ENCODE measurements around the gene DUXB. TPM values are rescaled to one million over a fixed set of nuclear protein-coding genes. Genes with fewer than 3 reads are reported as not detected.

The DUXB gene
- total and polyA plus RNA-seq, 4 donors: not detected

DNA sequence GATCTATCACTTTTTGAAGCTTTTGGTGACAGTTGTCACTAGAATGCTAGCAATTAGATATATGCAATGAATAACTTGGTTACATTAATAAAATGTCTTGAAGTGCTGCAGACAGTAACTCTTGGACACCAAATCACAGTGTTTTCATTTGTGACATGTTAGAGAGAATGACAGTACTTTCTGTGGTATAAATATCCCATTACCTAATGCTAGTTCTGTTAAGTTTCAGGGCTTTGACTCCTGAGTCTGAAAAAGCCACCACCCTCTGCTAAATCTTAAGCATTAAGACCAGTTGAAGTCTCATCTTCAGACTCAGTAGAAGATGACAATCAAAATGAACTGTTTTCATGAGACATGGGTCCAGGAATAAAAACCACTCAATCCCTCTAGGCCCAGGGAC, 13.9 kb downstream of the DUXB start:
- Histone ChIP-seq H3K27me3 (ENCODE audit: control insufficient read depth in 1 of 2, insufficient read depth in 2 of 2, low read length in 1 of 2) (no peaks in the 10 kb centered on the region), H3K27ac (ENCODE audit: low read depth in 1 of 2, low read length in 2 of 2) (no peak overlapping the region), H3K4me1 (ENCODE audit: control insufficient read depth in 1 of 2, insufficient read depth in 2 of 2, low read length in 2 of 2) (no peaks in the 10 kb centered on the region), H3K9me3 (ENCODE audit: control insufficient read depth, low read length) (no peaks in the 10 kb centered on the region), H3K4me3 (ENCODE audit: low read length in 2 of 2) (no peak overlapping the region), H3K36me3 (ENCODE audit: control insufficient read depth in 1 of 2, insufficient read depth in 2 of 2, low read length in 1 of 2) (peaks cover 0 to 3% of the 10 kb centered on the region in 2 donors)
- ATAC-seq (ENCODE audit: low FRiP score) (no peak), DNase-seq (no peak)
- intact Hi-C loops (cut with DNase I): no loop called here

DNA sequence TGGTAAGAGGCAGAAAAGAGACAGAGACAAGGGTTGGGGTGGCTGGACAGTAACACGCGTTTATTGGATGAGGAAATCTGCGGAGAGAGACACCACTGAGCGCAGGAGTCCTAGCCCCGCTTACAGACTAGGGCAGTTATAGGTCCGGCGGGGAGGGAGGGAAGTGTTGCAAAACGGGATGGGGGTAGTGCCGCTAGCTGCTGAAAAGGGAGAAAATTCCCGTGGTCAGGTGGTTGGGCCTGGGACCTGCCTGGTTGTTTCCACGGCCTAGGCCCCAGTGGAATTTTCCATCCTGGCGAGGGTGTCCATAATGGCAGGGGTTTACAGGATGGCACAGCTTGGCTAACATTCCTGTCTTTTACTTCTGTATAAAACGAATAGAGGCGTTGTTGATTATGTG, 19.0 kb downstream of the DUXB start:
- WGBS, 2 donors: 87 to 89% methylated on average over 14 of the region's 14 CpGs
- Histone ChIP-seq H3K27ac (ENCODE audit: low read depth in 1 of 2, low read length in 2 of 2) (no peak overlapping the region), H3K27me3 (ENCODE audit: control insufficient read depth in 1 of 2, insufficient read depth in 2 of 2, low read length in 1 of 2) (no peaks in the 10 kb centered on the region), H3K4me1 (ENCODE audit: control insufficient read depth in 1 of 2, insufficient read depth in 2 of 2, low read length in 2 of 2) (no peaks in the 10 kb centered on the region), H3K9me3 (ENCODE audit: control insufficient read depth, low read length) (no peaks in the 10 kb centered on the region), H3K36me3 (ENCODE audit: control insufficient read depth in 1 of 2, insufficient read depth in 2 of 2, low read length in 1 of 2) (no peaks in the 10 kb centered on the region), H3K4me3 (ENCODE audit: low read length in 2 of 2) (no peak overlapping the region)
- intact Hi-C loops (cut with DNase I): no loop called here
- DNase-seq (no peak), ATAC-seq (ENCODE audit: low FRiP score) (no peak)

DNA sequence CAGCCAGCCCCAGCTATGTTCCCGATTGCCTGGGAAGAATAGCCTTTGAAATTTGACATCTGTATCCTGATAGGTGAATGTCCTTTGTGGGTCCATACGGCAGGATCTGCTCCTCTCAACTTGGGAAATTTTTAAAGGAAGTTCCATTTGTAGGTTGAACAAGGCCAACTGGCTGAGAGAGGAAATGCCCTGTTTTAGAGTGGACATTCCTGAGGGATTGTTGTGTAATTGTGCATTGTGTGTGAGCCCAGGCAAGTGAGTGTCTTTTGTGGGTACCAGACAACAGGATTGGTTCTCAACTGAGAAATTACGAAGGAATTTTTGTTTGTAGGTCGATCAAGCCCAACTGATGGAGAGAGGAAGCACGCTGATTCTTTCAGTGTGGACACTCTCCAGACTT, 21.9 kb downstream of the DUXB start:
- intact Hi-C loops (cut with DNase I): no loop called here

DNA sequence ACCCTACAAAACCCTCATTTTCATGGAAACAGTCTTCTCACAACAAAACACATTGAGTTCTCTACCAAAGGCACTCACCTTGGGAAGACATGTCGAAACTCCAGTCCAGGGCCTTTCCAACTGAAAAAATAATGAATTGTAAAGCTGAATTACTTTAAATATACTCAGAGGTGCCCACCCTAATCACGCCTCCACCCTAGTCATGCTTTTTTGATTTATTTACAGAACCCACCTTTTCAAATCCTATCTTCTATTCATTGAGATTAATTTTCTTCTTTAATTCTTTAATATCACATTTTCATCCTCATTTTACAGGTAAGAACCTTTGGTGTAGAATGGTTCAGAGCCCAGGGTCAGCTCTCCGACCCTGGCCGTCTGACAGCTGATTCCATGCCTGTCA, 24.4 kb downstream of the DUXB start, which contains the start of gene CPHXL2:
CPHXL2 (minus strand) TSS at position 101 of the 400 bp plus-strand sequence; CDS start at position 91, 10 bp downstream.
- Histone ChIP-seq H3K4me1 (ENCODE audit: control insufficient read depth in 1 of 2, insufficient read depth in 2 of 2, low read length in 2 of 2) (no peaks in the 10 kb centered on the region), H3K9me3 (ENCODE audit: control insufficient read depth, low read length) (no peaks in the 10 kb centered on the region), H3K27ac (ENCODE audit: low read depth in 1 of 2, low read length in 2 of 2) (no peak within 1 kb of the TSS), H3K27me3 (ENCODE audit: control insufficient read depth in 1 of 2, insufficient read depth in 2 of 2, low read length in 1 of 2) (no peaks in the 10 kb centered on the region), H3K36me3 (ENCODE audit: control insufficient read depth in 1 of 2, insufficient read depth in 2 of 2, low read length in 1 of 2) (no peaks in the 10 kb centered on the region), H3K4me3 (ENCODE audit: low read length in 2 of 2) (no peak within 1 kb of the TSS)
- intact Hi-C loops (cut with DNase I): no loop called here
- ATAC-seq (ENCODE audit: low FRiP score): no peak
- WGBS, 2 donors: 88 to 91% methylated on average over 4 of the region's 4 CpGs
- no peak for DNase-seq

More for the DNA sequence above, 21.9 kb downstream of the DUXB start:
- no peak for ATAC-seq (ENCODE audit: low FRiP score)
- H3K4me3 ChIP-seq (ENCODE audit: low read length in 2 of 2): no peak overlapping the region
- H3K36me3 ChIP-seq (ENCODE audit: control insufficient read depth in 1 of 2, insufficient read depth in 2 of 2, low read length in 1 of 2): no peaks in the 10 kb centered on the region
- no peak overlapping the region for H3K27ac ChIP-seq (ENCODE audit: low read depth in 1 of 2, low read length in 2 of 2)
- WGBS, 2 donors: 87 to 89% methylated on average over 5 of the region's 5 CpGs
- DNase-seq: no peak
- no peaks in the 10 kb centered on the region for H3K27me3 ChIP-seq (ENCODE audit: control insufficient read depth in 1 of 2, insufficient read depth in 2 of 2, low read length in 1 of 2)
- no peaks in the 10 kb centered on the region for H3K4me1 ChIP-seq (ENCODE audit: control insufficient read depth in 1 of 2, insufficient read depth in 2 of 2, low read length in 2 of 2)
- no peaks in the 10 kb centered on the region for H3K9me3 ChIP-seq (ENCODE audit: control insufficient read depth, low read length)

DNA sequence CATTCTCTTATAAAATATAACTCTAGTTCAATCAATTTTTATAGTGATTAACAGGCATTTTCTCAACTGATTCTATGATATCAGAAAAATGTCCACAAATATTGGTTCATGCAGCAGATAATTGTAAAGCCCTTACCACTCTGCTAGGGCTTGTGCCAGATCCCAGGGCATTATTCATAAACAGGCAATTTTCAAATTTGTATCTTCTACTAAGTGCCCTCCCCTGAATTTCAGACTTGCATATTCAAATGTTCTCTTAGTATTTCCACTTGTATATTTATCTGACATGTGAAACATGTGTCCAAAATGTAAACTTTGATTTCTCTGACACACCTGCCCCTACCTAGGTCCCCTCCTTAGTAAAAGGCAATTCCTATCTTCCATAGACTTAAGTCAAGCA, 33.8 kb downstream of the DUXB start:
- intact Hi-C loops (cut with DNase I): no loop called here
- Histone ChIP-seq H3K27me3 (ENCODE audit: control insufficient read depth in 1 of 2, insufficient read depth in 2 of 2, low read length in 1 of 2) (no peaks in the 10 kb centered on the region), H3K36me3 (ENCODE audit: control insufficient read depth in 1 of 2, insufficient read depth in 2 of 2, low read length in 1 of 2) (peaks cover 0 to 3% of the 10 kb centered on the region in 2 donors), H3K4me3 (ENCODE audit: low read length in 2 of 2) (no peak overlapping the region), H3K4me1 (ENCODE audit: control insufficient read depth in 1 of 2, insufficient read depth in 2 of 2, low read length in 2 of 2) (no peaks in the 10 kb centered on the region), H3K9me3 (ENCODE audit: control insufficient read depth, low read length) (no peaks in the 10 kb centered on the region), H3K27ac (ENCODE audit: low read depth in 1 of 2, low read length in 2 of 2) (no peak overlapping the region)
- ATAC-seq (ENCODE audit: low FRiP score) (no peak), DNase-seq (no peak)

DNA sequence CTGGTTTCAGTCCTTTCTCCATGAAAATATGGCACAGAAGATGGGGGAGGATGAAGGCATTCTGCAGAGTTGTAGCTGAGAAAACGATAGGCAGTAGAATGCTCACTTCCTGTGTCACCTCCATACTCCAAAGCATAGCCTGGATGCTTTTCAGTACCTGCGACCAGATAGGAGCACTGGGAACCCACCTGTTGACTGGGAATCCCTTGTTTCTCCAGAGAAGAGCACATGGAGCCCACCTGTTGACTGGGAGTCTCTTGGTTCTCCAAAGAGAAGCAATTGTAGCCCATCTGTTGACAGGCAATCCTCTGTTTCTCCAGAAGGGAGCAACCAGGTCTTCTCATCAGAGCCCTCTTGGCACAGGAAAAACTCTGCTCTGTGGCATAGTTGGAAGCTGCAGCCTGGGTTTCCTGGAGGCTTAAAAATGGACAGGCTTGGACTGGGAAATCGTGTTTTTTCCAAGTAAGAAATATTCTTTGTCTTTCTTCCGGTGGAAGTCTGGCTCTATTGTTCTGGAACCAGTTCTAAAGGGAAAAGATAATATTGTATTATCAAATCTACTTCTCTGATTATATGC, 40.4 kb downstream of the DUXB start:
- intact Hi-C loops (cut with DNase I): loop anchor here in 1 of 2 donors (5.0 kb wide), 1 partner anchor 101 kb away; no protein-coding TSS in a partner anchor
- Histone ChIP-seq H3K4me3 (ENCODE audit: low read length in 2 of 2) (no peak overlapping the region), H3K4me1 (ENCODE audit: control insufficient read depth in 1 of 2, insufficient read depth in 2 of 2, low read length in 2 of 2) (no peaks in the 10 kb centered on the region), H3K27me3 (ENCODE audit: control insufficient read depth in 1 of 2, insufficient read depth in 2 of 2, low read length in 1 of 2) (no peaks in the 10 kb centered on the region), H3K9me3 (ENCODE audit: control insufficient read depth, low read length) (no peaks in the 10 kb centered on the region), H3K36me3 (ENCODE audit: control insufficient read depth in 1 of 2, insufficient read depth in 2 of 2, low read length in 1 of 2) (peaks cover 12% of the 10 kb centered on the region in 2 donors), H3K27ac (ENCODE audit: low read depth in 1 of 2, low read length in 2 of 2) (no peak overlapping the region)
- WGBS, 2 donors: 42 to 45% methylated on average over 4 of the region's 4 CpGs
- DNase-seq: no peak
- ATAC-seq (ENCODE audit: low FRiP score): no peak

DNA sequence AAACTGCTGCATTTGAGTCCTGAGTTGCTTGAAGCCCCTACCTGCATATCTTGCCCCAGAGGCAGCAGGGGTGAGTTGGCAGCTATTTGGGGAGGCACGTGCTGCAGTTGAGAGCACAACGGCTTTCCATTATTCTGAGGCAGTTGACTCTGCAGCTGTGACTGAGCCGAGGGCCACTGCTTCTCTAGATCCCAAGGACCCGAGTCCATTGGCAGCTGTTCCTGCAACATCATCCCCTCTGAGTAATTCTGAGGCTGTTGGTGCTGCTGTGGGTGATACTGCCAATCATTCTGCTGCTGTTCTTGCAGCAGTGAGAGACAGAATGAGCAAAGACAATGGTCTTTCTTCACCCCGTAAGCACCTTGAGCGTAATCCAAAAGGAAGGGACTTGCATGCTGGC, 40.9 kb downstream of the DUXB start:
- no peaks in the 10 kb centered on the region for H3K4me1 ChIP-seq (ENCODE audit: control insufficient read depth in 1 of 2, insufficient read depth in 2 of 2, low read length in 2 of 2)
- H3K36me3 ChIP-seq (ENCODE audit: control insufficient read depth in 1 of 2, insufficient read depth in 2 of 2, low read length in 1 of 2): peaks cover 12 to 16% of the 10 kb centered on the region in 2 donors
- 84% methylated on average over 6 of the region's 6 CpGs for WGBS, 2 donors
- no peak overlapping the region for H3K27ac ChIP-seq (ENCODE audit: low read depth in 1 of 2, low read length in 2 of 2)
- DNase-seq (no peak), ATAC-seq (ENCODE audit: low FRiP score) (no peak)
- no peaks in the 10 kb centered on the region for H3K9me3 ChIP-seq (ENCODE audit: control insufficient read depth, low read length)
- no peak overlapping the region for H3K4me3 ChIP-seq (ENCODE audit: low read length in 2 of 2)
- H3K27me3 ChIP-seq (ENCODE audit: control insufficient read depth in 1 of 2, insufficient read depth in 2 of 2, low read length in 1 of 2): no peaks in the 10 kb centered on the region
- intact Hi-C loops (cut with DNase I): loop anchor here in 1 of 2 donors (5.0 kb wide), 1 partner anchor 102 kb away; no protein-coding TSS in a partner anchor

DNA sequence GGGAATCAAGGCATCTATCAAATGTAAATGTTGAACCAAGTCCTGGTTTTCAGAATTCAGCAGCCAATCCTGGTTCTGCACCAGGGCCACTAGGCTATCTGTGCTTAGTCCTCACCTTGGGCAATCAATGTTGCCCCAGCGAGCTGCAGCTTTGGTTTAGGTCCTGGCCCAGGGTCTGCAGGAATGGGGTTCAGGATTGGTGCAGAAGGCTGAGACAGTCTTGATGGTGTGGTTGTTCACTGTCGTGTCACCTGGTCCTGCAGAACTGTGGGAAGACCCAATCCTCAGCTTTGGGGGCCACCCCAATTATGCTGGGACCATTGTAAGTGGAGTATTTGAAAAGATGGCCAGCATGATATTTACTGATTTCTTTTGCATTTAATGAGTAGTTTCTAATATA, 43.1 kb downstream of the DUXB start:
- Histone ChIP-seq H3K27me3 (ENCODE audit: control insufficient read depth in 1 of 2, insufficient read depth in 2 of 2, low read length in 1 of 2) (no peaks in the 10 kb centered on the region), H3K27ac (ENCODE audit: low read depth in 1 of 2, low read length in 2 of 2) (no peak overlapping the region), H3K36me3 (ENCODE audit: control insufficient read depth in 1 of 2, insufficient read depth in 2 of 2, low read length in 1 of 2) (peaks cover 12 to 16% of the 10 kb centered on the region in 2 donors), H3K9me3 (ENCODE audit: control insufficient read depth, low read length) (no peaks in the 10 kb centered on the region), H3K4me1 (ENCODE audit: control insufficient read depth in 1 of 2, insufficient read depth in 2 of 2, low read length in 2 of 2) (no peaks in the 10 kb centered on the region), H3K4me3 (ENCODE audit: low read length in 2 of 2) (no peak overlapping the region)
- intact Hi-C loops (cut with DNase I): no loop called here
- ATAC-seq (ENCODE audit: low FRiP score): peak; percentile 9
- DNase-seq: no peak
- WGBS, 2 donors: 85 to 89% methylated on average over 2 of the region's 2 CpGs

DNA sequence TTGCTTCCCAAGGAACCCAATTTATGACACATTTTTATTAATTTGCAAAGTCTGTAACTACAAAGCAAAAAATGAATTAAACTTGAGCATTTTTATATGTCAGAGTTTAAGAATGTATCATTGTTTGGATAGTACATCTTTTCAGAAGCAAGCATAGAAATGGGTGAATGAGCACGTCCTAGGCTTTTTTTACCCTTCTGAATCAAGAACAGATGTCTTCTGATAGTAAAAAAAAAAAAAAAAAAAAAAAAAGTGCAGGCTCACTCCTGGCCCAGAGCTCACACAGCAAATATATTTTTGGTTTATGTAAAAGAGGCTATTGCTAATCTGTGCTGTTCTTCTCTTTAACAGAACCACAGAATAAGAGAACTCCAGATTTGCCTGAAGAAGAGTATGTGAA, 47.3 kb downstream of the DUXB start:
- no peak overlapping the region for H3K4me3 ChIP-seq (ENCODE audit: low read length in 2 of 2)
- ATAC-seq (ENCODE audit: low FRiP score) (no peak), DNase-seq (no peak)
- intact Hi-C loops (cut with DNase I): no loop called here
- peaks cover 3 to 5% of the 10 kb centered on the region in 2 donors for H3K4me1 ChIP-seq (ENCODE audit: control insufficient read depth in 1 of 2, insufficient read depth in 2 of 2, low read length in 2 of 2)
- no peaks in the 10 kb centered on the region for H3K27me3 ChIP-seq (ENCODE audit: control insufficient read depth in 1 of 2, insufficient read depth in 2 of 2, low read length in 1 of 2)
- no peaks in the 10 kb centered on the region for H3K9me3 ChIP-seq (ENCODE audit: control insufficient read depth, low read length)
- WGBS, 2 donors: 5 to 7% methylated on average over 1 of the region's 1 CpG
- no peak overlapping the region for H3K27ac ChIP-seq (ENCODE audit: low read depth in 1 of 2, low read length in 2 of 2)
- peaks cover 7 to 16% of the 10 kb centered on the region in 2 donors for H3K36me3 ChIP-seq (ENCODE audit: control insufficient read depth in 1 of 2, insufficient read depth in 2 of 2, low read length in 1 of 2)
